Keratinocyte (primary cell): Measurements from ENCODE around the gene DHRSX. TPM values are rescaled to one million over a fixed set of nuclear protein-coding genes. Genes with fewer than 3 reads are reported as not detected.

Source experiments
- DNase-seq: peaks from one replicate; pipeline ENCODE4 v3.0.0-alpha.2; 2011; ENCODE audit warnings: low read depth, missing footprints, low spot score
- FAIRE-seq: peaks from 2 replicates; lab custom pipeline; 2011; peaks lifted over from hg19 to GRCh38; lab: Jason Lieb, UNC
- H2AFZ ChIP-seq: 2 replicates; pipeline ENCODE4 v1.6.0; 2012; ENCODE audit warnings: low read length, control low read depth, inconsistent platforms; ENCODE audit not compliant: control insufficient read depth
- H3K27ac ChIP-seq: 2 replicates; pipeline ENCODE4 v1.5.1; 2011; ENCODE audit warnings: low read length; ENCODE audit not compliant: control insufficient read depth, insufficient read depth
- H3K27me3 ChIP-seq: 3 replicates; pipeline ENCODE4 v1.6.0; 2011; ENCODE audit warnings: low read length; ENCODE audit not compliant: control insufficient read depth, insufficient read depth; ENCODE audit errors: extremely low read depth
- H3K36me3 ChIP-seq, 2 experiments: 2 replicates in 1 of 2; 3 replicates in 1 of 2; pipeline ENCODE4 v1.5.1; 2011; ENCODE audit warnings: low read length in 2 of 2, mild to moderate bottlenecking in 1 of 2; ENCODE audit not compliant: control insufficient read depth in 2 of 2, insufficient read depth in 2 of 2; ENCODE audit errors: extremely low read depth in 1 of 2
- H3K4me1 ChIP-seq: 3 replicates; pipeline ENCODE4 v1.5.1; 2011; ENCODE audit warnings: low read length; ENCODE audit not compliant: control insufficient read depth, insufficient read depth; ENCODE audit errors: extremely low read depth
- H3K4me2 ChIP-seq: 3 replicates; pipeline ENCODE4 v1.6.0; 2011; ENCODE audit warnings: low read depth, low read length; ENCODE audit not compliant: control insufficient read depth, insufficient read depth; ENCODE audit errors: extremely low read depth
- H3K4me3 ChIP-seq, 3 experiments: fragments of 200-600 bp in 1 of 3; sonication (generic) in 1 of 3; 2 replicates in 2 of 3; 3 replicates in 1 of 3; pipeline ENCODE4 v1.5.1; 2011 to 2016; ENCODE audit warnings: low read length in 3 of 3, mild to moderate bottlenecking in 3 of 3, control low read depth in 2 of 3, inconsistent platforms in 1 of 3, low read depth in 1 of 3, mixed read lengths in 1 of 3, mixed run types in 1 of 3, moderate library complexity in 1 of 3; ENCODE audit not compliant: control insufficient read depth in 2 of 3, insufficient read depth in 2 of 3; ENCODE audit errors: extremely low read depth in 1 of 3
- H3K79me2 ChIP-seq: 2 replicates; pipeline ENCODE4 v1.6.0; 2012; ENCODE audit warnings: low read length; ENCODE audit not compliant: control insufficient read depth, insufficient read depth
- H3K9ac ChIP-seq: 3 replicates; pipeline ENCODE4 v1.6.0; 2011; ENCODE audit warnings: low read length; ENCODE audit not compliant: control insufficient read depth, insufficient read depth; ENCODE audit errors: extremely low read depth
- H3K9me1 ChIP-seq: 3 replicates; pipeline ENCODE4 v1.6.0; 2011; ENCODE audit warnings: low read length; ENCODE audit not compliant: control insufficient read depth, insufficient read depth; ENCODE audit errors: extremely low read depth
- H3K9me3 ChIP-seq: 2 replicates; pipeline ENCODE4 v1.5.1; 2012; ENCODE audit warnings: low read depth, low read length; ENCODE audit not compliant: control insufficient read depth
- H4K20me1 ChIP-seq: 3 replicates; pipeline ENCODE4 v1.6.0; 2011; ENCODE audit warnings: low read length; ENCODE audit not compliant: control insufficient read depth, insufficient read depth; ENCODE audit errors: extremely low read depth
- EZH2 ChIP-seq: IDR thresholded peaks from one replicate; pipeline ENCODE4 v1.6.1; 2012; ENCODE audit warnings: inconsistent platforms, mild to moderate bottlenecking, low read length, moderate library complexity
- dilution Hi-C: fragments of 300-500 bp; cut with MboI; formaldehyde crosslinking; loops from one replicate; pipeline ENCODE4 v1.7.0; 2020; ENCODE audit warnings: low sequenced_read_pairs; ENCODE audit not compliant: extremely low pct_ligation_motif_present
- polyA plus RNA-seq, 5 experiments: library from polyadenylated mRNA; depleted of rRNA in 3 of 5; stranded (reverse) in 3 of 5; stranded (forward) in 1 of 5; unstranded in 1 of 5; fragments of >200 nt; gene quantifications; 1 replicate in 1 of 5; 2 replicates in 3 of 5; 3 replicates in 1 of 5; pipeline versions ENCODE4 v1.2.1 to v1.2.3, GENCODE V29; 2011 to 2012; ENCODE audit warnings: missing spikeins in 2 of 5, low read depth in 1 of 5, low replicate concordance in 1 of 5
- TF ChIP-seq, protein P1 (sequence below), 3 experiments: IDR thresholded peaks in 1 of 3; conservative IDR thresholded peaks in 1 of 3; optimal IDR thresholded peaks in 1 of 3; 2 replicates in 2 of 3; 3 replicates in 1 of 3; pipeline versions ENCODE3 to v1.5.1; 2011; ENCODE audit warnings: low read length in 3 of 3, mild to moderate bottlenecking in 3 of 3, moderate library complexity in 2 of 3, control low read depth in 1 of 3, inconsistent platforms in 1 of 3; ENCODE audit not compliant: insufficient read depth in 2 of 3; ENCODE audit errors: extremely low read depth in 1 of 3

DHRSX gene
- polyA plus RNA-seq, 1 donor (not counting 4 experiments of a cell fraction or from before 2014, with no cell fraction given) = 20.4 TPM

DNA sequence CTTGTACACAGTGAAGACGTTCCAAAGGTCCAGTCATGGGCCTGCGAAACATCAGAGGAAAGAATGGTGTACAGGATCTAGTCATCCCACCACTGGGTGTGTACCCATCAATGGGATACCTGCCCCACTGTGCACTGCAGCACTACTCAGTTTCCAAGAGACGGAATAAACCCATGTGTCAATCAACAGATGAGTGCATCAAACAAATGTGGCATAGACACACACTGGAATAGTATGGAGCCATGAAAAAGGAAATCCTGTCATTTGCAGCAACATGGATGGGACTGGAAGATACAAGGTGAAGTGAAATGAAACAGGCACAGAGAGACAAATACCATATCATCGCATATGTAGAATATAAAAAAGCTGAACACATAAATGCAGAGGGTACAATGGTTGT is 48.0 kb downstream of the DHRSX start:
- DNase-seq = no peak
- H3K79me2 ChIP-seq = peaks cover 26% of the 10 kb centered on the region
- H3K4me2 ChIP-seq = no peak overlapping the region
- no peaks in the 10 kb centered on the region for H3K4me1 ChIP-seq
- TF ChIP-seq EZH2 = no peak
- TF ChIP-seq, protein P1, sequence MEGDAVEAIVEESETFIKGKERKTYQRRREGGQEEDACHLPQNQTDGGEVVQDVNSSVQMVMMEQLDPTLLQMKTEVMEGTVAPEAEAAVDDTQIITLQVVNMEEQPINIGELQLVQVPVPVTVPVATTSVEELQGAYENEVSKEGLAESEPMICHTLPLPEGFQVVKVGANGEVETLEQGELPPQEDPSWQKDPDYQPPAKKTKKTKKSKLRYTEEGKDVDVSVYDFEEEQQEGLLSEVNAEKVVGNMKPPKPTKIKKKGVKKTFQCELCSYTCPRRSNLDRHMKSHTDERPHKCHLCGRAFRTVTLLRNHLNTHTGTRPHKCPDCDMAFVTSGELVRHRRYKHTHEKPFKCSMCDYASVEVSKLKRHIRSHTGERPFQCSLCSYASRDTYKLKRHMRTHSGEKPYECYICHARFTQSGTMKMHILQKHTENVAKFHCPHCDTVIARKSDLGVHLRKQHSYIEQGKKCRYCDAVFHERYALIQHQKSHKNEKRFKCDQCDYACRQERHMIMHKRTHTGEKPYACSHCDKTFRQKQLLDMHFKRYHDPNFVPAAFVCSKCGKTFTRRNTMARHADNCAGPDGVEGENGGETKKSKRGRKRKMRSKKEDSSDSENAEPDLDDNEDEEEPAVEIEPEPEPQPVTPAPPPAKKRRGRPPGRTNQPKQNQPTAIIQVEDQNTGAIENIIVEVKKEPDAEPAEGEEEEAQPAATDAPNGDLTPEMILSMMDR (optimal IDR thresholded peaks at IDR 0.05 in 1 of 3, IDR thresholded peaks at IDR 0.05 in 1 of 3, conservative IDR thresholded peaks at IDR 0.05 in 1 of 3; ENCODE audit: extremely low read depth in 1 of 3, insufficient read depth in 2 of 3, low read length in 3 of 3) = no peak
- no peaks in the 10 kb centered on the region for H3K27me3 ChIP-seq
- dilution Hi-C loops = no loop called here
- H3K27ac ChIP-seq = no peak overlapping the region
- H3K9ac ChIP-seq = no peak overlapping the region
- no peaks in the 10 kb centered on the region for H4K20me1 ChIP-seq
- H3K36me3 ChIP-seq = no peaks in the 10 kb centered on the region
- H2AFZ ChIP-seq = no peak overlapping the region
- H3K4me3 ChIP-seq = no peak overlapping the region
- no peaks in the 10 kb centered on the region for H3K9me1 ChIP-seq
- FAIRE-seq = no peak
- no peaks in the 10 kb centered on the region for H3K9me3 ChIP-seq

DNA sequence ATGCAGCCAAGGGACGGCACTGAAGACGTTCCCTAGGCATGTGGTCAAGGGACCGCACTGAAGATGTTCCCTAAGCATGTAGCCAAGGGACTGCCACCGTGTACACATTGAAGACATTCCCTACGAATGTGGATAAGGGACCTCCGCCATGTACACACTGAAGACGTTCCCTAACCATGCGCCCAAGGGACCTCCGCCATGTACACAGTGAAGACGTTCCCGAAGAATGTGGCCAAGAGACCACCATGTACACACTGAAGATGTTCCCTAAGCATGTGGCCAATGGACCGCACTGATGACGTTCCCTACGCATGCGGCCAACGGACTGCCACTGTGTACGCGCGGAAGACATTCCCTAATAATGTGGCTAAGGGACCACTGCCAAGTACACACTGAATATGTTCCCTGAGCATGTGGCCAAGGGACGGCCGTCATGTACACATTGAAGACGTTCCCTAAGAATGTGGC is 48.4 kb downstream of the DHRSX start:
- no peak overlapping the region for H2AFZ ChIP-seq
- no peak overlapping the region for H3K9ac ChIP-seq
- H3K79me2 ChIP-seq = peaks cover 24% of the 10 kb centered on the region
- no peak overlapping the region for H3K4me3 ChIP-seq
- no peak for TF ChIP-seq EZH2
- TF ChIP-seq, protein P1 (optimal IDR thresholded peaks at IDR 0.05 in 1 of 3, IDR thresholded peaks at IDR 0.05 in 1 of 3, conservative IDR thresholded peaks at IDR 0.05 in 1 of 3; ENCODE audit: extremely low read depth in 1 of 3, insufficient read depth in 2 of 3, low read length in 3 of 3) = no peak
- H3K4me2 ChIP-seq = no peak overlapping the region
- FAIRE-seq (no peak), DNase-seq (no peak)
- peaks cover 2% of the 10 kb centered on the region for H3K9me3 ChIP-seq
- dilution Hi-C loops = no loop called here
- H3K9me1 ChIP-seq = no peaks in the 10 kb centered on the region
- no peak overlapping the region for H3K27ac ChIP-seq
- no peaks in the 10 kb centered on the region for H3K27me3 ChIP-seq
- peaks cover 0 to 3% of the 10 kb centered on the region in 2 experiments for H3K36me3 ChIP-seq
- no peaks in the 10 kb centered on the region for H3K4me1 ChIP-seq
- peaks cover 2% of the 10 kb centered on the region for H4K20me1 ChIP-seq
